AG09319 (cell line): ENCODE measurements around the gene RBBP5.

Experiments used
- DNase-seq: peaks from one replicate; pipeline ENCODE4 v3.0.0-alpha.2; 2010; ENCODE audit warnings: low read depth; ENCODE audit errors: extremely low read depth
- CTCF ChIP-seq: IDR thresholded peaks from 2 replicates; pipeline ENCODE4 v1.5.1; 2011; ENCODE audit warnings: low read depth, mild to moderate bottlenecking, inconsistent platforms, low read length, moderate library complexity

RBBP5 gene

GRCh38 chr1:205069371-205070125 lies 52.2 kb downstream of the RBBP5 start:
- TF ChIP-seq CTCF: no peak
- DNase-seq: no peak

GRCh38 chr1:205068457-205069040 lies 53.2 kb downstream of the RBBP5 start:
- DNase-seq: no peak
- no peak for TF ChIP-seq CTCF

- no peak for DNase-seq
- TF ChIP-seq CTCF: no peak
Measured at GRCh38 chr1:205068001-205068400, 53.8 kb downstream of the RBBP5 start.

- TF ChIP-seq CTCF: no peak
- DNase-seq: no peak
Measured at GRCh38 chr1:205067031-205067430, 54.7 kb downstream of the RBBP5 start.

GRCh38 chr1:205066141-205066818 lies 55.5 kb downstream of the RBBP5 start:
- no peak; the same call in 1 of the 2 replicates for TF ChIP-seq CTCF
- no peak for DNase-seq

- no peak for TF ChIP-seq CTCF
- DNase-seq: no peak
Measured at GRCh38 chr1:205065666-205066065, 56.1 kb downstream of the RBBP5 start.

GRCh38 chr1:205064741-205065316 lies 56.9 kb downstream of the RBBP5 start:
- no peak for TF ChIP-seq CTCF

More at GRCh38 chr1:205064741-205065316, 56.9 kb downstream of the RBBP5 start:
- no peak for DNase-seq
